Activated CD4-positive, alpha-beta T cell treated with anti-CD3 and anti-CD28 coated beads, Interleukin-2, amount 50 U/mL, for 1 hour (primary cell): ENCODE results near the gene ZMAT5.

ENCODE experiments used
- DNase-seq: peaks from one replicate; pipeline ENCODE4 v3.0.0-alpha.2; 2020

ZMAT5 gene

GRCh38 chr22:29766632-29767170, at the start of gene ZMAT5:
TSS of gene ZMAT5 (minus strand) at chr22:29767007. CDS start at chr22:29748544, 18,463 bp downstream.
- peak; percentile 88 for DNase-seq

- DNase-seq: no peak
Measured at GRCh38 chr22:29816539-29816938, 49.7 kb upstream of the ZMAT5 start.

GRCh38 chr22:29816128-29816527, 49.3 kb upstream of the ZMAT5 start:
- no peak for DNase-seq

GRCh38 chr22:29815580-29815979, 48.8 kb upstream of the ZMAT5 start:
- no peak for DNase-seq

- no peak for DNase-seq
Measured at GRCh38 chr22:29814003-29814402, 47.2 kb upstream of the ZMAT5 start.

GRCh38 chr22:29813563-29813962, 46.8 kb upstream of the ZMAT5 start:
- DNase-seq: no peak

- no peak for DNase-seq
Measured at GRCh38 chr22:29813126-29813525, 46.3 kb upstream of the ZMAT5 start.

GRCh38 chr22:29811377-29811776, 44.6 kb upstream of the ZMAT5 start:
- DNase-seq: no peak

- no peak for DNase-seq
Measured at GRCh38 chr22:29810216-29810615, 43.4 kb upstream of the ZMAT5 start.

- DNase-seq: no peak
Measured at GRCh38 chr22:29806196-29806595, 39.4 kb upstream of the ZMAT5 start.

- DNase-seq: no peak
Measured at GRCh38 chr22:29804985-29805384, 38.2 kb upstream of the ZMAT5 start.

GRCh38 chr22:29803190-29803589, 36.4 kb upstream of the ZMAT5 start:
- no peak for DNase-seq

- DNase-seq: no peak
Measured at GRCh38 chr22:29801796-29802195, 35.0 kb upstream of the ZMAT5 start.

GRCh38 chr22:29801153-29801552, 34.3 kb upstream of the ZMAT5 start:
- no peak for DNase-seq

GRCh38 chr22:29799217-29799680, 32.4 kb upstream of the ZMAT5 start:
- DNase-seq: no peak

GRCh38 chr22:29798801-29799200, 32.0 kb upstream of the ZMAT5 start:
- DNase-seq: no peak

- no peak for DNase-seq
Measured at GRCh38 chr22:29798318-29798717, 31.5 kb upstream of the ZMAT5 start.

- DNase-seq: no peak
Measured at GRCh38 chr22:29797351-29797750, 30.5 kb upstream of the ZMAT5 start.

- no peak for DNase-seq
Measured at GRCh38 chr22:29795663-29796062, 28.9 kb upstream of the ZMAT5 start.

- DNase-seq: no peak
Measured at GRCh38 chr22:29793396-29793795, 26.6 kb upstream of the ZMAT5 start.

- DNase-seq: no peak
Measured at GRCh38 chr22:29790061-29790460, 23.3 kb upstream of the ZMAT5 start.

- no peak for DNase-seq
Measured at GRCh38 chr22:29788339-29789279, 21.8 kb upstream of the ZMAT5 start.

GRCh38 chr22:29787371-29787980, 20.7 kb upstream of the ZMAT5 start:
- DNase-seq: no peak

- DNase-seq: no peak
Measured at GRCh38 chr22:29786031-29786430, 19.2 kb upstream of the ZMAT5 start.
